GM19099 (cell line): ENCODE data around the gene CHTF18.

Experiments used
- POLR2A ChIP-seq: IDR thresholded peaks from 3 replicates; pipeline ENCODE4 v1.6.1; 2011; ENCODE audit warnings: low read depth; ENCODE audit not compliant: insufficient read length; ENCODE audit errors: extremely low read depth

The CHTF18 gene

DNA sequence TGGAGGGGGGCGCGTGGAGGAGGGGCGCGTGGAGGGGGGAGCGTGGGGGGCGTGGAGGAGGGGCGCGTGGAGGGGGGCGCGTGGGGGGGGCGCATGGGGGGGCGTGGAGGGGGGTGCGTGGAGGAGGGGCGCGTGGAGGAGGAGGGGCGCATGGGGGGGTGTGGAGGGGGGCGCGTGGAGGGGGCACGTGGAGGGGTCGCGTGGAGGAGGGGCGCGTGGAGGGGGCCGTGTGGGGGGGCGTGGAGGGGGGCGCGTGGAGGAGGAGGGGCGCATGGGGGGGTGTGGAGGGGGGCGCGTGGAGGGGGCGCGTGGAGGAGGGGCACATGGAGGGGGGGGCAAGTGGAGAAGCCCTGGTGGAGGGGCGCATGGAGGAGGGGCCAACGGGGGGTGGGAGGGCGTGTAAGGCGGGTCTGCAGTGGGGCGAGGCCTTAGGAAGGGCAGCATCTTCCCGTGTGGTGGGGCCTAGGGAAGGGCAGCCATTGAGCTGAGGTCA lies 20.6 kb upstream of the CHTF18 start:
- no peak for TF ChIP-seq POLR2A

- TF ChIP-seq POLR2A: no peak
Observed at GRCh38 chr16:768428-768827, 20.0 kb upstream of the CHTF18 start.

- no peak for TF ChIP-seq POLR2A
Observed at GRCh38 chr16:769184-769784, 19.1 kb upstream of the CHTF18 start.

DNA sequence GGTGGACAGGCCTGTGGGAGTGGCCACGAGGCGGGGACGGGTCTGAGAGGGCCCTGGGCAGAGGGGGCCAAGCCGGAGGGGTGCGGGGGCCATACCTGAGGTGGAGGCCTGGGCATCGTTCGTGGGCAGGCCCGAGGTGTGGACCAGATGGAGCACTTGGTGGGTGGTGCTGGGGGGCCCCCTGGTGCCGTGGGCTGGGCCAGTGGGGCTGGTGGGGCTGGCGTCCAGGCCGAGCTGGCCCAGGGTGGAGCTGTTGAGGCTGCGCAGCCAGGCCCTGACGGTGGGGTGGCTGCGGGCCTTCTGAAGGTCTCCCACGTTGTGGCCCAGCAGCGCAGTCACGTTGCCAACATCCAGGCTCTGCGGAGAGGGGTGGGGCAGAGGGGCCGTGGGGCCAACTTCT lies 18.5 kb upstream of the CHTF18 start:
- no peak for TF ChIP-seq POLR2A

GRCh38 chr16:770411-770810 lies 18.0 kb upstream of the CHTF18 start:
- TF ChIP-seq POLR2A: no peak

DNA sequence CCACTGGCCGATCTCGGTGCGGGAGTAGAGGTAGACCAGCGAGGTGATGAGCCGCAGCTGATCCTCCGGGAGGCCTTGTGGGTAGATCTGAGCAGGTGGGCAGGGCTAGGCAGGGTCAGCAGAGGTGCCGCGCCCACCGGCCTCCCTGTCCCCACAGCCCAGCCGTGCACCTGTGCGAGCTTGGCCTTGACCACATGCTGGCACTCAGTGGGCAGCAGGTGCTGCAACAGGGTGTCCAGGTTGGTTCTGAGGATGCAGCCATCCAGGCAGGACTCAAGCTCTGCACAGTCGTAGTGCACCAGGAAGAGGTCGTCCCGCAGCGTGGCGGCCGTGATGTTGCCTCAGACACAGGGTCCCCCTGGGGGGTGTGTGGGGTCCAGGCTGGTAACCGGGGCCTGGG lies 15.5 kb upstream of the CHTF18 start:
- no peak for TF ChIP-seq POLR2A

- TF ChIP-seq POLR2A: no peak
Observed at GRCh38 chr16:774086-775001, 14.1 kb upstream of the CHTF18 start.

DNA sequence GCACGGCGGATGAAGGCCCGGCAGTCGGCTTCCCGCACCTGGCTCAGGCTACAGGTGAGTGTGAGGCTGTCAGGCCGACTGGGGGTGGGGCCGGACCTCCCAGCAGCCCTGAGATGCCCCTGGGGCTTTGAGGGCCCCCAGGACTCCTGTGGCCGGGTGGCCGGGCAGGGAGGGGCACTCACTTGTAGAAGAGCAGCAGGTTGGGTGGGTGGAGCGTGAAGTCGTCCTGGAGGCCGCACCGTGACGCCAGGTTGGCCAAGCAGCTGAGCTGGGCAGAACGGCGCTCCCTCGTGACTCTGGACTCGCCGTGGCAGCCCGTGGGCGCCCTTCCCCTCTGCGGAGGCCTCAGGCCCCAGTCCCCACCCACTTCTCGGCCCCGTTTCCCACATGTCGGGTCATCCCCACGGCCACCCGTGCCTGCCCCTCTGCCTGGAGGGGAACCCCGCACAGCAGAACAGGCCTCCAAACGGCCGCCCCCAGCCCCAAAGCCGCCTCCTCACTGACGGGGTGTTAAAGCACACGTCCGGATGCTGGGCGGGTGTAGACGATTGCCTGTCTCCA lies 13.1 kb upstream of the CHTF18 start:
- TF ChIP-seq POLR2A: no peak

DNA sequence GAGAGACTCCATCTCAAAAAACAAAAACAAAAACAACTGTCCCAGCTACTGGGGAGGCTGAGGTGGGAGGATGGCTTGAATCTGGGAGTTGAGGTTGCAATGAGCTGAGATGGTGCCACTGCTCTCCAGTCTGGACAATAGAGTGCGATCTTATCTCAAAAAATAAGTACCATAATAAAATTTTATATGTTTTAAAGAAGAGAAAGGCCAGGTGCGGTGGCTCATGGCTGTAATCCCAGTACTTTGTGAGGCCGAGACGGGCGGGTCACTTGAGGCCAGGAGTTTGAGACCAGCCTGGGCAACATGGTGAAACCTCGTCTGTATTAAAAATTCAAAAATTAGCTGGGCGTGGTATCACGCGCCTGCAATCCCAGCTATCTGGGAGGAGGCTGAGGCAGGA lies 11.6 kb upstream of the CHTF18 start:
- no peak for TF ChIP-seq POLR2A

DNA sequence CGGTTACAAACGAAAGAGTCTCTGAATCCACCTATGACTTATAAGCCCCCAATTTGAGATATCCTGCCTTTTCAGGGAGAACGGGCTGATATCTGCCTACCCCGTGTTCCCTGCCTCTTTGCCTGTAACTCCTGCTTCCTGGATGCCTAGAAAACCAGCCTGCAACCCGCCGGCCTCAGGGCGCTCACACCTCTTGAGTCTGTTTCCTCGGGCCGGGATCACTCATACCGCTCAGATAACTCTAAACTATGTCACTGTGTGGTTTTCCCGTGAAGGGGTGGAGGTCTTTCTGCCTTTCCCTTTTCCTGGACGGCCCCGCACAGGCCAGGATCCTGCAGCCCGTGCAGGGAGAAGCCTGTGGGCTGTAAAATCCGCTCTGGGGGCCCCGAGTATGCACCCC lies 10.6 kb upstream of the CHTF18 start:
- no peak for TF ChIP-seq POLR2A

- TF ChIP-seq POLR2A: no peak
Observed at GRCh38 chr16:778447-778846, 10.0 kb upstream of the CHTF18 start.

GRCh38 chr16:778909-779527 lies 9.4 kb upstream of the CHTF18 start:
- no peak for TF ChIP-seq POLR2A

DNA sequence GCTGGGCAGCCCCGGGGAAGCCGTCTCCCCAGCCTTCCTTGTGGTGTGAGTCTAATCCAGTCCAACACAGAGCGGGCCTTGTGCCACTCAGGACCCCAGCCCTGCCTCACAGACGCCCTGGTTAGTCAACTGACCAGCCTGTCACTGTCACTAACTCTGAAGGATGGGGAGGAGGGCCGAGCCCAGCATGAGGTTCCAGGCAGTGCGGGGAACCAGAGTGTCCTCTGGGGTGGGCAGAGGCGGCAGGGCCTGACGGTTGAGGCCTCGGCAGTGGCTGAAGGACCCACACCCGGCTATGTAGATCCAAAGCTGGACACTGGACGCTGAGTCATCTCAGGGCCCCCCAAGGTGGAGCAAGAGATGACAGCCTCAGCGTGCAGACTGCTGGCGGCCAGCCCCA lies 8.9 kb upstream of the CHTF18 start:
- no peak for TF ChIP-seq POLR2A

DNA sequence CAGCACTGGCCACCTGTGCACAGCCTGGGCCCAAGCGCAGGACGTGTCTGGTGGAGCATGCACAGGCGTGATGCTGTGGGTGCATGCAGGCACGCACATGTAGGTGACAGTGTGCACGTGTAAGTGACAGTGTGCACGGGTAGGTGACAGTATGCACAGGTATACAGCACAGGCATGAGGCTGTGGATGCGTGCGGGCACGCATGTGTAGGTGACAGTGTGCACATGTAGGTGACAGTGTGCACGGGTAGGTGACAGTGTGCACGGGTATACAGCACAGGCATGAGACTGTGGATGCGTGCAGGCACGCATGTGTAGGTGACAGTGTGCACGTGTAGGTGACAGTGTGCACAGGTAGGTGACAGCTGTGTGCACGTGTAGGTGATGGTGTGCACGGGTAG lies 8.1 kb upstream of the CHTF18 start:
- no peak for TF ChIP-seq POLR2A

GRCh38 chr16:781346-782010 lies 6.9 kb upstream of the CHTF18 start:
- TF ChIP-seq POLR2A: no peak

GRCh38 chr16:782258-782657 lies 6.2 kb upstream of the CHTF18 start:
- TF ChIP-seq POLR2A: no peak
